Lung (tissue), 12 donors: Measurements from ENCODE around the gene NR4A3. TPM values are rescaled to one million over a fixed set of nuclear protein-coding genes. Genes with fewer than 3 reads are reported as not detected.

Experiments
- ATAC-seq: fragments of 200-7000 bp; cut with Tn5 transposase; one replicate; pipeline ENCODE4 v1.9.1; 2020; ENCODE audit warnings: moderate number of reproducible peaks; ENCODE audit not compliant: insufficient read depth, low FRiP score
- DNase-seq, 3 donors: peaks; one replicate each; pipeline ENCODE4 v3.0.0-alpha.2; 2013 to 2017
- H3K27ac ChIP-seq, 2 donors: one replicate each; pipeline ENCODE4 v1.5.1; 2013; ENCODE audit warnings: mild to moderate bottlenecking in 2 of 2, moderate library complexity in 2 of 2, control low read depth in 1 of 2, inconsistent platforms in 1 of 2, low read depth in 1 of 2, low read length in 1 of 2
- H3K27me3 ChIP-seq, 3 donors: one replicate each; pipeline ENCODE4 v1.5.1; 2013; ENCODE audit warnings: low read length in 2 of 3; ENCODE audit not compliant: control insufficient read depth in 3 of 3, insufficient read depth in 3 of 3
- H3K36me3 ChIP-seq, 4 donors: one replicate each; pipeline ENCODE4 v1.5.1; 2013; ENCODE audit warnings: low read length in 4 of 4, mild to moderate bottlenecking in 1 of 4, moderate library complexity in 1 of 4; ENCODE audit not compliant: control insufficient read depth in 4 of 4, insufficient read depth in 4 of 4
- H3K4me1 ChIP-seq, 5 donors: one replicate each; pipeline ENCODE4 v1.5.1; 2013; ENCODE audit warnings: low read length in 5 of 5, mild to moderate bottlenecking in 2 of 5, moderate library complexity in 1 of 5; ENCODE audit not compliant: control insufficient read depth in 5 of 5, insufficient read depth in 5 of 5
- H3K4me3 ChIP-seq: one replicate; pipeline ENCODE4 v1.5.1; 2013; ENCODE audit warnings: mild to moderate bottlenecking, control low read depth, moderate library complexity
- H3K9ac ChIP-seq, 2 donors: one replicate each; pipeline ENCODE4 v1.5.1; 2013; ENCODE audit warnings: low read length in 2 of 2, control low read depth in 1 of 2; ENCODE audit not compliant: insufficient read depth in 1 of 2
- H3K9me3 ChIP-seq, 4 donors: one replicate each; pipeline ENCODE4 v1.5.1; 2013; ENCODE audit warnings: low read length in 3 of 4, mild to moderate bottlenecking in 1 of 4, moderate library complexity in 1 of 4; ENCODE audit not compliant: control insufficient read depth in 4 of 4, insufficient read depth in 3 of 4
- WGBS, 2 donors: extraction: QIAGEN DNeasy Blood & Tissue Kit; methylation state at CpG; one replicate each; pipeline ENCODE4 v1.1.7; 2013; 5-methylcytosine and 5-hydroxymethylcytosine counted together
- polyA plus RNA-seq, 2 donors: library from polyadenylated mRNA; stranded (reverse); fragments of 200-250 nt; gene quantifications; one replicate each; pipeline ENCODE4 v1.2.1, GENCODE V29; 2013
- total RNA-seq, 2 donors: library from RNA; depleted of rRNA in 1 of 2; stranded (reverse); fragments of >200 nt in 1 of 2; gene quantifications; one replicate each; pipeline ENCODE4 v1.2.1, GENCODE V29; 2014 to 2021
- TF ChIP-seq, protein P1 (sequence below): IDR thresholded peaks from 2 replicates; pipeline ENCODE4 v1.5.1; 2012; ENCODE audit warnings: mild to moderate bottlenecking; ENCODE audit errors: control extremely low read depth, extremely low read depth
- donor health status: control.
- donor health status: control.
- donor health status: Bipolar disorder and iron deficiency.
- donor health status: healthy.
- donor health status: DM: yes; HTN: yes; CAD: no.

The NR4A3 gene
- total and polyA plus RNA-seq, 4 donors = 2.3 to 11.7 (median 2.6) TPM

DNA sequence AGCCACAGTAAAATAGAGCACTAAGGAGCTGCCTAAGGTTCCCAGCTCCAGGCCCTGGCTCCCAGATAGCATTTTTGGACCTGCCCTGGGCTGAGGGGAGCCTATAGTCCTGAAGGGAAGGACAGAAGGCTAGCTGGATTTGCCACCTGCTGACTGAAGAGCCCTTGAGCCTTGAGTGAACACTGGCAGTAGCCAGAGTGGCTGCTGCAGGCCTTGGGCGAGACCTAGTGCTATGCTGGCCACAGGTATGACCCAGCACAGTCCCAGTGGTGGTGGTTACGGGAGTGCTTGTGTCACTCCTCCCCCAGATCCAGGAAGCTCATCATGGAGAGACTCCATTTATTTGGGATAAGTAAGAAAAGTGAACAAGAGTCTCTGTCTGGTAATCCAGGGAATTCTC, 74.4 kb downstream of the NR4A3 start:
- ATAC-seq (peak; percentile 11), DNase-seq (no peak)
- Histone ChIP-seq H3K9ac (no peak overlapping the region), H3K4me3 (no peak overlapping the region), H3K27me3 (peaks cover 0 to 3% (median 0%) of the 10 kb centered on the region in 3 donors), H3K27ac (no peak overlapping the region), H3K36me3 (no peaks in the 10 kb centered on the region), H3K4me1 (peaks cover 0 to 5% (median 0%) of the 10 kb centered on the region in 5 donors), H3K9me3 (no peaks in the 10 kb centered on the region)
- TF ChIP-seq, protein P1, sequence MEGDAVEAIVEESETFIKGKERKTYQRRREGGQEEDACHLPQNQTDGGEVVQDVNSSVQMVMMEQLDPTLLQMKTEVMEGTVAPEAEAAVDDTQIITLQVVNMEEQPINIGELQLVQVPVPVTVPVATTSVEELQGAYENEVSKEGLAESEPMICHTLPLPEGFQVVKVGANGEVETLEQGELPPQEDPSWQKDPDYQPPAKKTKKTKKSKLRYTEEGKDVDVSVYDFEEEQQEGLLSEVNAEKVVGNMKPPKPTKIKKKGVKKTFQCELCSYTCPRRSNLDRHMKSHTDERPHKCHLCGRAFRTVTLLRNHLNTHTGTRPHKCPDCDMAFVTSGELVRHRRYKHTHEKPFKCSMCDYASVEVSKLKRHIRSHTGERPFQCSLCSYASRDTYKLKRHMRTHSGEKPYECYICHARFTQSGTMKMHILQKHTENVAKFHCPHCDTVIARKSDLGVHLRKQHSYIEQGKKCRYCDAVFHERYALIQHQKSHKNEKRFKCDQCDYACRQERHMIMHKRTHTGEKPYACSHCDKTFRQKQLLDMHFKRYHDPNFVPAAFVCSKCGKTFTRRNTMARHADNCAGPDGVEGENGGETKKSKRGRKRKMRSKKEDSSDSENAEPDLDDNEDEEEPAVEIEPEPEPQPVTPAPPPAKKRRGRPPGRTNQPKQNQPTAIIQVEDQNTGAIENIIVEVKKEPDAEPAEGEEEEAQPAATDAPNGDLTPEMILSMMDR = no peak
- 82 to 92% methylated on average over 2 of the region's 2 CpGs for WGBS, 2 donors

DNA sequence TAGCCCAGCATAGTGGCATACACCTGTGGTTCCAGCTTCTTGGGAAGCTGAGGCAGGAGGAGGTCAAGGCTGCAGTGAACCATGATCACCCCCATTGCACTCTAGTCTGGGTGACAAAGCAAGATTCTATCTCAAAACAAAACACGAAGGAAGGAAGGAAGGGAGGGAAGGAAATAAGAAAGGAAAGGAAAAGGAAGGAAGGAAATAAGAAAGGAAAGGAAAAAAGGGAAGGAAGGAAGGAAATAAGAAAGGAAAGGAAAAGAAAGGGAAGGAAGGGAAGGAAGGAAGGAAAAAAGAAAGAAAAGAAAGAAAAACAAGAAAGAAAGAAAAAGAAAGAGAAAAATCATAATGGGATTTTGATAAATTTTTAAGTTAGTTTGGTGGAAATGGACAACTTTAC, 81.7 kb downstream of the NR4A3 start:
- H3K9ac ChIP-seq = no peak overlapping the region
- H3K4me1 ChIP-seq = peaks cover 0 to 14% (median under 1%) of the 10 kb centered on the region in 5 donors
- H3K27me3 ChIP-seq = no peaks in the 10 kb centered on the region
- no peak overlapping the region for H3K4me3 ChIP-seq
- H3K36me3 ChIP-seq = no peaks in the 10 kb centered on the region
- DNase-seq (no peak), ATAC-seq (no peak)
- no peaks in the 10 kb centered on the region for H3K9me3 ChIP-seq
- 56 to 77% methylated on average over 1 of the region's 1 CpG for WGBS, 2 donors
- TF ChIP-seq, protein P1 = no peak
- no peak overlapping the region for H3K27ac ChIP-seq

DNA sequence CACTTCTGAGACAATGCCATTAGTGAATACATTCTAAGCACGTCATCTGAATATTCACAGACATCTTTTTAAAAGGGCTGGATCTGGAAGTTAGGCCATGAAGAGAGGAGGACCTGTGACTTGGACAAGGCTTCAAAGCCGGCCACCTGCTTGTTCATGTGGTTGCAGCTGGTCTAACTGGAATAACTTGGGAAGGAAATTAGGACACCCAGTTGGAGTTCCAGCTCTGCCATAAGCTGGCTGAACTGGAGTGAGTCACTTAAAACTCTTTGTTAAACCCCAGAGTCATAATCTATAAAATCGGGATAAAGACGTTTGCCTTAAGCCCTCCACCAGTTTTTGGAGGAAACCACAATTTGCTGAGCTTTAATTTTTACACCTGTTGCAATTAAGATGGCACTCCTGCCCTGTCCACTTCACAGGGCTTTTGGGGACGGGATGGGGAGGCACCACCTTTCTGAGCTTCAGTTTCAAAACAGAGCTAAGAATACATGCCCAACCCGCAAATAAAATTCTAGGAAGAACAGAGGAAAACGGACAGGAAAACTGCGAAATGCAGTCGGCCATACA, 84.2 kb downstream of the NR4A3 start:
- Histone ChIP-seq H3K27me3 (no peaks in the 10 kb centered on the region), H3K36me3 (no peaks in the 10 kb centered on the region), H3K27ac (peak overlapping the region in 1 of 2 donors; percentile 18), H3K4me3 (peak overlapping the region; percentile 92), H3K9me3 (no peaks in the 10 kb centered on the region), H3K4me1 (peaks cover 0 to 14% (median 3%) of the 10 kb centered on the region in 5 donors), H3K9ac (peak overlapping the region in 1 of 2 donors; percentile 73)
- DNase-seq (peak in 2 of 3 donors; percentile 18 to 38), ATAC-seq (no peak)
- TF ChIP-seq, protein P1 = no peak
- 17 to 22% methylated on average over 9 of the region's 9 CpGs for WGBS, 2 donors
